Small intestine (tissue), 16 donors: ENCODE data around the gene SLC30A10. TPM values are rescaled to one million over a fixed set of nuclear protein-coding genes. Genes with fewer than 3 reads are reported as not detected.
A peak's percentile ranks its signal among the peaks of the same experiment; 100 is the strongest.

ENCODE experiments used
- DNase-seq, 2 donors: peaks; one replicate each; pipeline versions ENCODE4 v3.0.0 to v3.0.0-alpha.2; 2013
- FAIRE-seq: peaks from 2 replicates; lab custom pipeline; 2012; peaks lifted over from hg19 to GRCh38; lab: Jason Lieb, UNC
- H3K27ac ChIP-seq, 3 donors: one replicate each; pipeline ENCODE4 v1.5.1; 2013; ENCODE audit warnings: low read length in 2 of 3, mild to moderate bottlenecking in 2 of 3, control low read depth in 1 of 3, inconsistent platforms in 1 of 3, low read depth in 1 of 3, moderate library complexity in 1 of 3
- H3K27me3 ChIP-seq, 3 donors: one replicate each; pipeline ENCODE4 v1.6.1; 2013; ENCODE audit warnings: low read length in 3 of 3, inconsistent platforms in 1 of 3; ENCODE audit not compliant: control insufficient read depth in 3 of 3, insufficient read depth in 3 of 3
- H3K36me3 ChIP-seq, 3 donors: one replicate each; pipeline ENCODE4 v1.6.1; 2013; ENCODE audit warnings: low read length in 3 of 3, inconsistent platforms in 1 of 3, low read depth in 1 of 3, mild to moderate bottlenecking in 1 of 3, moderate library complexity in 1 of 3; ENCODE audit not compliant: control insufficient read depth in 3 of 3, insufficient read depth in 2 of 3
- H3K4me1 ChIP-seq, 3 donors: one replicate each; pipeline ENCODE4 v1.6.1; 2013; ENCODE audit warnings: low read length in 2 of 3, inconsistent platforms in 1 of 3, low read depth in 1 of 3, mild to moderate bottlenecking in 1 of 3, moderate library complexity in 1 of 3; ENCODE audit not compliant: control insufficient read depth in 3 of 3, insufficient read depth in 2 of 3
- H3K4me3 ChIP-seq, 3 donors: one replicate each; pipeline ENCODE4 v1.5.1; 2013; ENCODE audit warnings: low read length in 3 of 3, control low read depth in 1 of 3, inconsistent platforms in 1 of 3, low read depth in 1 of 3, mild to moderate bottlenecking in 1 of 3, moderate library complexity in 1 of 3
- H3K9me3 ChIP-seq, 2 donors: one replicate each; pipeline ENCODE4 v1.6.1; 2013; ENCODE audit warnings: low read depth in 1 of 2, low read length in 1 of 2; ENCODE audit not compliant: control insufficient read depth in 2 of 2, insufficient read depth in 1 of 2
- WGBS, 3 donors: extraction: QIAGEN DNeasy Blood & Tissue Kit; methylation state at CpG; one replicate each; pipeline ENCODE4 v1.1.7; 2013; 5-methylcytosine and 5-hydroxymethylcytosine counted together
- long read RNA-seq, 10 donors: transcript quantifications; one replicate each; lab custom pipeline, GENCODE V29; 2026
- polyA plus RNA-seq, 4 donors: library from polyadenylated mRNA; stranded (reverse) in 3 of 4; unstranded in 1 of 4; fragments of 200-250 nt in 3 of 4; fragments of 120-200 nt in 1 of 4; gene quantifications; one replicate each; pipeline versions ENCODE4 v1.2.1 to v1.2.3, GENCODE V29; 2013
- donor health status: healthy with polysubstance abuse.
- donor health status: control.
- donor health status: control.
- donor health status: Bipolar disorder and iron deficiency.
- donor health status: healthy.

SLC30A10 gene
- 10 to 100 TPM in 1 of 4 donors, 1 to 10 TPM in 3; 4.7 to 22.5 (median 7.0) TPM for polyA plus RNA-seq
- long read RNA-seq, donor 1 = 0 reads
- long read RNA-seq, donor 2, partial matches to known transcripts = 0 of 3 reads
- long read RNA-seq, donor 2, other reads (novel, unspliced or antisense) = 0 of 3 reads
- long read RNA-seq, donor 3, partial matches to known transcripts = 0 of 4 reads
- long read RNA-seq, donor 3, other reads (novel, unspliced or antisense) = 0 of 4 reads
- long read RNA-seq, donor 4 = 0 reads
- long read RNA-seq, donor 5, partial matches to known transcripts = 0 of 1 reads
- long read RNA-seq, donor 5, other reads (novel, unspliced or antisense) = 0 of 1 reads
- long read RNA-seq, donor 6, partial matches to known transcripts = 0 of 3 reads
- long read RNA-seq, donor 6, other reads (novel, unspliced or antisense) = 0 of 3 reads
- long read RNA-seq, donor 7 = 0 reads
- long read RNA-seq, donor 8 = 0 reads
- long read RNA-seq, donor 9, partial matches to known transcripts = 0 of 1 reads
- long read RNA-seq, donor 9, other reads (novel, unspliced or antisense) = 0 of 1 reads
- long read RNA-seq, donor 10, partial matches to known transcripts = 0 of 5 reads
- long read RNA-seq, donor 10, other reads (novel, unspliced or antisense) = 0 of 5 reads

DNA sequence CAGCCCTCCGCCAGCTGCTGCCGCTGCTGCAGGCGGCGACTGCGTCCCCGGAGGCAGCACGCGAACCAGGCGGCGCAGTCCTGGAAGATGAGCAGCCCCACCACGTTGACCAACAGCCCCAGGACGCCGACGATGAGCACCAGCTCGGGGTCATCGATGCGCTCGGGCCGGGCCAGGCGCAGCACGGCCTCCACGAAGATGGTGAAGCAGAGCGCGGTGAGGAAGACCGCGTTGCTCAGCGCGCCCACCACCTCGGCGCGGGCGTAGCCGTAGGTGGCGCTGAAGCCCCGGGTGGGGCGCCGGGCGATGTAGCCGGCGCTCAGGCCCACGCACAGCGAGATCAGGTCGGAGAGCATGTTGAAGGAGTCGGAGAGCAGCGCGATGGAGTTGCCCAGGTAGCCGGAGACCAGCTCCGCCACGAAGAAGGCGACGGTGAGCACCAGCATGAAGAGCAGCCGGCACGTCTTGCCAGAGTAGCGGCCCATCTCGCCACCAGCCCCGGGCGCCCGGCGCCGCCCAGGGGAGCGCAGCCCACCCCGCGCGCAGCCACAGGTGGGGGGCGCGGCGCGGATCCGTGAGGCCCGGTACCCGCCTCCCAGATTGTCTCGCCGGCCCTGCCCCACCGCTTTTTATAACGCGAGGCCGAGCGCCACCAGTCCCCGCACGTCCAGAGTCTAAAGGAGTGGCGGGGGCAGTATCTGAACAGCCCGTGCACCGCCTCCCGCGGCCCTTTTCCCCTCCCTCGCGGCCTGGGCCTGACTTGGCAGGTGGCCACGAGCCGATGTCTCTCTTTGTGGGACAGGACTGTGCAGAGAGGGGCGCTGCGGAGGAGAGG lies at the start of gene SLC30A10:
Gene SLC30A10, minus strand, starts transcription at position 602 of the 835 bp plus-strand sequence. Its CDS starts 117 bp downstream, at position 485.
- H3K27me3 ChIP-seq = peaks cover 0 to 7% (median 2%) of the 10 kb centered on the region in 3 donors
- H3K36me3 ChIP-seq = peaks cover 0 to 12% (median 0%) of the 10 kb centered on the region in 3 donors
- 1 to 2% (median 2%) methylated on average over 64 to 91 of the region's 91 CpGs for WGBS, 3 donors
- H3K9me3 ChIP-seq = no peaks in the 10 kb centered on the region
- peaks cover 0 to 45% (median 0%) of the 10 kb centered on the region in 3 donors for H3K4me1 ChIP-seq
- FAIRE-seq (no peak), DNase-seq (peak; percentile 87 to 88)
- peak within 1 kb of the TSS; percentile 17 to 82 (median 41) for H3K4me3 ChIP-seq
- H3K27ac ChIP-seq = peak within 1 kb of the TSS; percentile 74 to 92 (median 82)

DNA sequence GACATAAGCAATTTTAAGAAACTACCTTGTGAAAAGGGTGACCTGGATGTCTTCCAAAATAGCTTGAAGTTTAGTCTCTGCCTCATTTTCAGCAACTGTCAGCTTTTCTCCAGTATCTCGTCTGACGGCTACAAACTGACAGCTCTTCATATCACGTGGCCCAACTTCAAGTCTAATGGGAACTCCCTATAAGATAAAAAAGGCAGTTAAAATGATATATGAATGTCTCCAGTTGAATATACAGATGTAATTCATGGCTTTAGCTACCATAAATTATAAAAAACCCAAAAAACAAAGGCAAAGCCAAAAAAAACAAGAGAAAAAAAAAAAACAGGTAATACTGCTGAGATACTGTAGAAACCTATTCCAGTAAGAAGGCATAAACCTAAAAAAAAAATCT lies 44.9 kb upstream of the SLC30A10 start:
- DNase-seq (no peak), FAIRE-seq (no peak)
- no peak overlapping the region for H3K27ac ChIP-seq
- H3K4me3 ChIP-seq = no peak overlapping the region
- no peaks in the 10 kb centered on the region for H3K4me1 ChIP-seq
- no peaks in the 10 kb centered on the region for H3K27me3 ChIP-seq
- H3K36me3 ChIP-seq = peaks cover 13 to 27% (median 17%) of the 10 kb centered on the region in 3 donors
- WGBS, 3 donors = 84 to 94% (median 93%) methylated on average over 3 of the region's 3 CpGs
- no peaks in the 10 kb centered on the region for H3K9me3 ChIP-seq

DNA sequence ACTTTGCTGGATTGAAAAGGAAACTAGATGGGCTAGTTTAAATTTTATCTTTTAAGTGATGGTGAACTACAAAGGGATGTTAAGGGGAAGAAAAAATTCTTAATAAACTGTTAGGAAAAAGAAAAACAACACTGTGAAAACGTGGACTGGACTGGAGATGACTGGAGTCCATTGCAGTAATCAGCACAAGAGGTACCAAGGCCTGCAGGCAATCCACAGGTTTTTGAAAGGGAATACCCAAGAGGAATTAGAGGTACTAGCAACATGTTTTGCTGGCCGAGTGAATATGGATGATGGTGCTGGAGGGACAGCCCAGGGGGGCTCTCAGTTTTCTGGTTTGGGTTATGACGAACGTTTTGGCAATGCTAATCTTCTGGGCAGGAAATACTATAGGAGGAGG lies 39.0 kb upstream of the SLC30A10 start:
- Histone ChIP-seq H3K9me3 (no peaks in the 10 kb centered on the region), H3K4me1 (no peaks in the 10 kb centered on the region), H3K4me3 (no peak overlapping the region), H3K27ac (no peak overlapping the region), H3K27me3 (no peaks in the 10 kb centered on the region), H3K36me3 (peaks cover 6 to 12% (median 12%) of the 10 kb centered on the region in 3 donors)
- DNase-seq (no peak), FAIRE-seq (no peak)
- 83 to 90% (median 86%) methylated on average over 4 of the region's 4 CpGs for WGBS, 3 donors

DNA sequence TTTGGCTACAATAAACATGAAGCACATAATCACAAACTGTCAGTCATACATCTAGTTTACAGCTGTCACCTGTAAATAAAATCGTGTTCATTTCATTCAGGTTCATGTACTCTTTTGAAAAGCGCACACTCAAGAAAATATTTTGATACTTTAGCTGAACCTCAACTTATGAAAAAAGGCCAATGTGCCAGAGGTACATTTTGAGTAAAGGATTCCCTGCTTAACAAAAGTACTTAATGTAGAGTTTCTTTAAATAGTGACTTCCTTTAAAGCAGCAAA lies 37.7 kb upstream of the SLC30A10 start:
- FAIRE-seq = no peak
- Histone ChIP-seq H3K27ac (no peak overlapping the region), H3K9me3 (no peaks in the 10 kb centered on the region), H3K36me3 (peaks cover 6 to 12% (median 11%) of the 10 kb centered on the region in 3 donors), H3K4me1 (no peaks in the 10 kb centered on the region), H3K27me3 (no peaks in the 10 kb centered on the region), H3K4me3 (no peak overlapping the region)
- 73 to 91% (median 78%) methylated on average over 2 of the region's 2 CpGs for WGBS, 3 donors
- no peak for DNase-seq

DNA sequence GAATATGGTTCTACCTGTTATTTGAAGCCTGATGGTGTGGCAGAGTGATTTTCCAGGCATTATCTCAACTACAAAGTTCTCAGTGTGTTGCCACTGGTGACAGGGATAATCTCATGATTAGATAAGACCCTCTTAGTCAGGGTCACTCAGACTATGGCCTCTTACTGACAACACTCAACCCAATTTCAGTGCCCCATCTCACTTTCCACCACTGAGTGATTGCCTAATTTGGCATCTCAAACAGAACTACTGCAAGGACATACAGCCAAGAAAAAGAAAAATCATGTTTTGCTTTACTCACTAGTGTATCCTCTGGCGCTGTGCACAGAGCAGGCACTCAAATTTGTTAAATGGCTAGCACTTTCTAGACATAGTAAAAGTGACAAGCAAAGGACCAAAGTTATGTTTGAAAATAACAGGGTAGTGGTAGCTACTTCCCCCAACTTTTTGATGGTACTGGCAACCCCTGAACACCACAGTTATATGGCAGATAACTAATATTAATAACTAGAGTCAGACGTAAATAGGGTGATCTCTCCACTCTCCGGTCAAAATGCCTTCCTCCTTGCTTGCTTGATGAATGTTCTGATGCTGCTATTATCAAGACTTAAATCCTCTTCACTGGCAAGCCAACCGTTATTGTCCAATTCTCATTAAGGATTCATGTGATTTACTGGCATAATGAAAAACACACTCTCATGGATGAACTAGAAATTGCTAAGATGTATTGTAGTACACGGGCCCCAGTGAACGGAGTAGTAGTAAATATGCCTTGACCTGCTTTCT lies 37.1 kb upstream of the SLC30A10 start:
- H3K4me1 ChIP-seq = no peaks in the 10 kb centered on the region
- H3K27ac ChIP-seq = no peak overlapping the region
- FAIRE-seq (no peak), DNase-seq (no peak)
- no peaks in the 10 kb centered on the region for H3K27me3 ChIP-seq
- H3K36me3 ChIP-seq = peaks cover 6 to 12% (median 10%) of the 10 kb centered on the region in 3 donors
- WGBS, 3 donors = 86 to 92% (median 88%) methylated on average over 6 of the region's 6 CpGs
- no peaks in the 10 kb centered on the region for H3K9me3 ChIP-seq
- H3K4me3 ChIP-seq = no peak overlapping the region

DNA sequence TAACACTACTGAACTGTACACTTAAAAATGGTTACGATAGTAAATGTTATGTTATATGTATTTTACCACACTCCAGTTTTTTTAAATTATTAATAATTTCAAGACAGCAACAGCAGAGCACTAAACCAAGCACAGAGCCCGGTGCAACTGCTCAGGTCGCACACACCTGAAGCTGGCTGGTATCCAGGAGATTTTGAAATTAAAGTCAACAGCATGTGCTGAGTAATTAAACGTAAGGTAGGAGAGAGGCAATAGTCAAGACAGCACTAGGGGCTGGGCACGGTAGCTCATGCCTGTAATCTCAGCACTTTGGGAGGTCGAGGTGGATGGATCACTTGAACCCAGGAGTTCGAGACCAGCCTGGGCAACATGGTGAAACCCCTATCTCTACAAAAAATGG lies 35.1 kb upstream of the SLC30A10 start:
- WGBS, 3 donors = 30 to 62% (median 37%) methylated on average over 7 of the region's 7 CpGs
- DNase-seq (peak in 1 of 2 donors; percentile 72), FAIRE-seq (no peak)
- H3K27ac ChIP-seq = no peak overlapping the region
- peaks cover 0 to 9% (median 3%) of the 10 kb centered on the region in 3 donors for H3K4me1 ChIP-seq
- H3K36me3 ChIP-seq = peaks cover 0 to 4% (median 0%) of the 10 kb centered on the region in 3 donors
- H3K9me3 ChIP-seq = no peaks in the 10 kb centered on the region
- H3K27me3 ChIP-seq = no peaks in the 10 kb centered on the region
- no peak overlapping the region for H3K4me3 ChIP-seq

DNA sequence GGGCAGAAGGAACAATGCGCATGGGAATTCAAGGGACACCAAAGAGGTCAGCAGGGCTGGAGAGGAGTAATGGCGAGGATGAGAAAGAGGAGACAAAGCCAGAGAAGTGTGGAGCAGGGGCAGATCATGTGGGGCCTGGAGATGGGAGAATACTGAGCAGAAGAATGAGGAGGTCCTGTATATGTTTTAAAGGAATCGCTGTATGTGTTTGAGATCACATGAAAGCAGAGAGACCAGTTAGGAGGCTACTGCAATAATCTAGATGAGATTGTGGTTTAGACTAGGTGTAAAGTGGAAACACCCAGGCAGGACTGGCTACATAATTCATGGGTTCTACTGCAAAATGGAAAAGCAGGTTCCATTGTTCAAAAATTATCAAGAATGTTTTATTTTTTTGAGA lies 33.3 kb upstream of the SLC30A10 start:
- H3K27me3 ChIP-seq = no peaks in the 10 kb centered on the region
- peaks cover 0 to 9% (median 3%) of the 10 kb centered on the region in 3 donors for H3K4me1 ChIP-seq
- DNase-seq (no peak), FAIRE-seq (no peak)
- WGBS, 3 donors = 86 to 92% (median 89%) methylated on average over 3 of the region's 3 CpGs
- H3K27ac ChIP-seq = no peak overlapping the region
- no peak overlapping the region for H3K4me3 ChIP-seq
- no peaks in the 10 kb centered on the region for H3K36me3 ChIP-seq
- H3K9me3 ChIP-seq = no peaks in the 10 kb centered on the region
